ENCODE results near the gene RPS6KA2.

DNA sequence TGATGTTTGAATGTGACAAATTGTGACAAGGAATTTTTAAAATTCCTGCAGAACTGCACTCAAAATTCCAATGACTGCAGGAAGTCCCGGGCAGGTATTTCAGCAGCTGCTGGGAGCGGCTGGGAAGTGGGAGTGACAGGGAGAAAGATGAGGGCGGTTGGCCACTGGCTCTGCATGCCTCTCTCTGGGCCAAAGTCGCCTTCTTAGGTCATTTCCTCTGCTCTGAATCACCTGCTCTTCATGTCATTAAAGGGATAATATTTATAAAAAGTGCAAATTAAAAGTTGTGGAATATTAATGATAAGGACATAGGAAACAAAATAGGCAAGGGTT, 84.5 kb downstream of the RPS6KA2 start:
- TF ChIP-seq, protein P1, sequence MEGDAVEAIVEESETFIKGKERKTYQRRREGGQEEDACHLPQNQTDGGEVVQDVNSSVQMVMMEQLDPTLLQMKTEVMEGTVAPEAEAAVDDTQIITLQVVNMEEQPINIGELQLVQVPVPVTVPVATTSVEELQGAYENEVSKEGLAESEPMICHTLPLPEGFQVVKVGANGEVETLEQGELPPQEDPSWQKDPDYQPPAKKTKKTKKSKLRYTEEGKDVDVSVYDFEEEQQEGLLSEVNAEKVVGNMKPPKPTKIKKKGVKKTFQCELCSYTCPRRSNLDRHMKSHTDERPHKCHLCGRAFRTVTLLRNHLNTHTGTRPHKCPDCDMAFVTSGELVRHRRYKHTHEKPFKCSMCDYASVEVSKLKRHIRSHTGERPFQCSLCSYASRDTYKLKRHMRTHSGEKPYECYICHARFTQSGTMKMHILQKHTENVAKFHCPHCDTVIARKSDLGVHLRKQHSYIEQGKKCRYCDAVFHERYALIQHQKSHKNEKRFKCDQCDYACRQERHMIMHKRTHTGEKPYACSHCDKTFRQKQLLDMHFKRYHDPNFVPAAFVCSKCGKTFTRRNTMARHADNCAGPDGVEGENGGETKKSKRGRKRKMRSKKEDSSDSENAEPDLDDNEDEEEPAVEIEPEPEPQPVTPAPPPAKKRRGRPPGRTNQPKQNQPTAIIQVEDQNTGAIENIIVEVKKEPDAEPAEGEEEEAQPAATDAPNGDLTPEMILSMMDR (conservative IDR thresholded peaks at IDR 0.05), result no peak
- TF ChIP-seq ZFX (IDR thresholded peaks at IDR 0.05), result no peak

Data from C4-2B (cell line).